CD4-positive, alpha-beta T cell (primary cell): ENCODE data around the gene WWOX. TPM values are rescaled to one million over a fixed set of nuclear protein-coding genes. Genes with fewer than 3 reads are reported as not detected.

Experiments
- ATAC-seq: fragments of 200-7000 bp; cut with Tn5 transposase; one replicate; pipeline ENCODE4 v1.10.0; 2022; ENCODE audit warnings: mild to moderate bottlenecking; ENCODE audit not compliant: poor library complexity
- CTCF ChIA-PET: fragments of 350-600 bp; sonication (Branson Sonifier 250); formaldehyde crosslinking; loops from one replicate; lab custom pipeline; 2021; ENCODE audit warnings: antibody characterized with exemption, inconsistent platforms; lab: Charles Lee
- POLR2A ChIA-PET: fragments of 350-600 bp; sonication (Branson Sonifier 250); formaldehyde crosslinking; loops from one replicate; lab custom pipeline; 2021; ENCODE audit warnings: antibody characterized with exemption, inconsistent platforms; lab: Charles Lee
- DNase-seq, 14 experiments: peaks; one replicate each; pipeline ENCODE4 v3.0.0-alpha.2; 2013 to 2020; ENCODE audit warnings: mixed read lengths in 2 of 14
- H3K27ac ChIP-seq, 2 donors: one replicate each; pipeline versions ENCODE4 v1.5.1 to v1.7.0; 2013; ENCODE audit warnings: low read length in 2 of 2, low read depth in 1 of 2, mild to moderate bottlenecking in 1 of 2
- H3K27me3 ChIP-seq, 2 experiments: 1 replicate in 1 of 2; 2 replicates in 1 of 2; pipeline versions ENCODE4 v1.6.1 to v1.7.0; 2013; ENCODE audit warnings: low read length in 2 of 2, control low read depth in 1 of 2, mild to moderate bottlenecking in 1 of 2, moderate library complexity in 1 of 2; ENCODE audit not compliant: insufficient read depth in 2 of 2, control insufficient read depth in 1 of 2
- H3K36me3 ChIP-seq: one replicate; pipeline ENCODE4 v1.6.1; 2013; ENCODE audit warnings: low read length, control low read depth; ENCODE audit not compliant: insufficient read depth
- H3K4me1 ChIP-seq: one replicate; pipeline ENCODE4 v1.6.1; 2013; ENCODE audit warnings: low read length, control low read depth; ENCODE audit not compliant: insufficient read depth
- H3K4me3 ChIP-seq: one replicate; pipeline ENCODE4 v1.5.1; 2013; ENCODE audit warnings: mild to moderate bottlenecking, low read length, moderate library complexity
- H3K9me3 ChIP-seq, 2 experiments: 1 replicate in 1 of 2; 2 replicates in 1 of 2; pipeline versions ENCODE4 v1.6.1 to v1.7.0; 2013; ENCODE audit warnings: low read length in 2 of 2, mild to moderate bottlenecking in 2 of 2, control low read depth in 1 of 2, moderate library complexity in 1 of 2; ENCODE audit not compliant: control insufficient read depth in 1 of 2, insufficient read depth in 1 of 2
- H3K27ac Mint-ChIP-seq: one replicate; pipeline ENCODE4 v1.8.0; 2020; ENCODE audit warnings: mixed read lengths
- H3K27me3 Mint-ChIP-seq: one replicate; pipeline ENCODE4 v1.8.0; 2021; ENCODE audit warnings: mixed read lengths
- H3K36me3 Mint-ChIP-seq: one replicate; pipeline ENCODE4 v1.8.0; 2021; ENCODE audit warnings: low read depth, mixed read lengths
- H3K4me1 Mint-ChIP-seq: one replicate; pipeline ENCODE4 v1.8.0; 2021; ENCODE audit warnings: low read depth, mixed read lengths
- H3K4me3 Mint-ChIP-seq: one replicate; pipeline ENCODE4 v1.8.0; 2020; ENCODE audit warnings: mild to moderate bottlenecking, mixed read lengths
- H3K9me3 Mint-ChIP-seq: one replicate; pipeline ENCODE4 v1.8.0; 2020; ENCODE audit warnings: mixed read lengths
- intact Hi-C, 2 experiments: fragments of 100-400 bp; cut with DNase I in 1 of 2; cut with micrococcal nuclease in 1 of 2; formaldehyde crosslinking; loops; one replicate each; pipeline versions ENCODE4 v1.15.1 to v1.9.0; 2023 to 2025; cut with DNase I, micrococcal nuclease
- total RNA-seq, 174 experiments: library from RNA in 2 of 174; stranded (reverse) in 2 of 174; gene quantifications; one replicate each; pipeline ENCODE4 v1.2.3 and lab custom pipeline; 2021 to 2026
- TF ChIP-seq, protein P1 (sequence below): fragments of 200-600 bp; IDR thresholded peaks from one replicate; pipeline ENCODE4 v1.8.0; 2022; ENCODE audit warnings: antibody characterized with exemption, mild to moderate bottlenecking

The WWOX gene
- total RNA-seq, 2 experiments from 2014 or later, result 19.3 to 21.7 TPM

DNA sequence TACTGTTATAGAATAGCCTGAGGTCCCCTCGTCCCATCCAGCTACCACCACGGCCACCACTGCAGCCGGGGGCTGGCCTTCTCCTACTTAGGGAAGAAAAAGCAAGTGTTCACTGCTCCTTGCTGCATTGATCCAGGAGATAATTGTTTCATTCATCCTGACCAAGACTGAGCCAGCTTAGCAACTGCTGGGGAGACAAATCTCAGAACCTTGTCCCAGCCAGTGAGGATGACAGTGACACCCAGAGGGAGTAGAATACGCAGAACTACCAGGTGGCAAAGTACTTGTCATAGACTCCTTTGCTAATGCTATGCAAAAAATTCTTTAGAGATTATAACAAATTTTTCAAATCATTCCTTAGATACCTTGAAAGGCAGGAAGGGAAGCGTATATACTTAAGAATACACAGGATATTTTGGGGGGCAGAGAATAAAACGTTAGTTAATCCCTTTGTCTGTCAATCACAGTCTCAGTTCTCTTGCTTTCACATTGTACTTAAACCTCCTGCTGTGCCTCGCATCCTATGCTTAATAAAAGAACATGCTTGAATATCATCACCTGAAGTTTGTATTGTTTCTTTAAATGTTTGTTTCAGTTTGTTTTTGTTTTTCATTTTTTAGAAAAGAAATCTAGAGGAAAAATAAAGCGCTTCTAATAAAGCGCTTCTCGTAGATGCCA is 1112.8 kb downstream of the WWOX start:
- Histone ChIP-seq H3K4me3 (no peak overlapping the region), H3K9me3 (no peaks in the 10 kb centered on the region), H3K4me1 (peaks cover 4% of the 10 kb centered on the region), H3K27me3 (no peaks in the 10 kb centered on the region), H3K36me3 (no peaks in the 10 kb centered on the region), H3K27ac (no peak overlapping the region)
- H3K27ac Mint-ChIP-seq, result no peak overlapping the region
- no peaks in the 10 kb centered on the region for H3K27me3 Mint-ChIP-seq
- TF ChIP-seq, protein P1, sequence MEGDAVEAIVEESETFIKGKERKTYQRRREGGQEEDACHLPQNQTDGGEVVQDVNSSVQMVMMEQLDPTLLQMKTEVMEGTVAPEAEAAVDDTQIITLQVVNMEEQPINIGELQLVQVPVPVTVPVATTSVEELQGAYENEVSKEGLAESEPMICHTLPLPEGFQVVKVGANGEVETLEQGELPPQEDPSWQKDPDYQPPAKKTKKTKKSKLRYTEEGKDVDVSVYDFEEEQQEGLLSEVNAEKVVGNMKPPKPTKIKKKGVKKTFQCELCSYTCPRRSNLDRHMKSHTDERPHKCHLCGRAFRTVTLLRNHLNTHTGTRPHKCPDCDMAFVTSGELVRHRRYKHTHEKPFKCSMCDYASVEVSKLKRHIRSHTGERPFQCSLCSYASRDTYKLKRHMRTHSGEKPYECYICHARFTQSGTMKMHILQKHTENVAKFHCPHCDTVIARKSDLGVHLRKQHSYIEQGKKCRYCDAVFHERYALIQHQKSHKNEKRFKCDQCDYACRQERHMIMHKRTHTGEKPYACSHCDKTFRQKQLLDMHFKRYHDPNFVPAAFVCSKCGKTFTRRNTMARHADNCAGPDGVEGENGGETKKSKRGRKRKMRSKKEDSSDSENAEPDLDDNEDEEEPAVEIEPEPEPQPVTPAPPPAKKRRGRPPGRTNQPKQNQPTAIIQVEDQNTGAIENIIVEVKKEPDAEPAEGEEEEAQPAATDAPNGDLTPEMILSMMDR, result no peak
- ChIA-PET CTCF (no interaction called here), POLR2A (no interaction called here)
- no peak overlapping the region for H3K4me3 Mint-ChIP-seq
- H3K9me3 Mint-ChIP-seq, result peaks cover 7% of the 10 kb centered on the region
- intact Hi-C loops, result no loop called here
- peaks cover 4% of the 10 kb centered on the region for H3K4me1 Mint-ChIP-seq
- peaks cover 7% of the 10 kb centered on the region for H3K36me3 Mint-ChIP-seq
- no peak for DNase-seq
- no peak for ATAC-seq

DNA sequence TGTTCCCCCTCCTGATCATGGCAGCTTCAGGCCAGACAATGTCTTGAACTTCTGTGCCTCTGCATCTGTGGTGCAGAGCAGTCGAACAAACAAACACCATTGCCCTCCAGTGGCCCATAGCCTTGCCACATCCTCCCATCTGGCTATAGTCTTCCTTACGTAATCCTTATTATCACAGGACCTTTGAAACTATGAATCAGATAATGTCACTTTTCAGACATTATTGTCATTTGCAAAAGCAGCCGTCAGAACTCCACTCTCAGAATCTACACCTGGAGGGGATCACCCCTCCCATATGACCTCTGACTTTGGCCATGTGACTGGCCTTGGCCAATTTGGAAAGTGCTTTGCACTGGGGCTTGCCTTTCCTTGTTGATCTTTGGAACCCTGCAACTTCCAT is 1113.8 kb downstream of the WWOX start:
- intact Hi-C loops, result no loop called here
- no peaks in the 10 kb centered on the region for H3K36me3 ChIP-seq
- Mint-ChIP-seq H3K27ac (no peak overlapping the region), H3K9me3 (peaks cover 7% of the 10 kb centered on the region), H3K4me3 (no peak overlapping the region), H3K36me3 (peaks cover 7% of the 10 kb centered on the region), H3K27me3 (no peaks in the 10 kb centered on the region), H3K4me1 (peaks cover 14% of the 10 kb centered on the region)
- TF ChIP-seq, protein P1, result no peak
- H3K27me3 ChIP-seq, result no peaks in the 10 kb centered on the region
- H3K4me1 ChIP-seq, result peaks cover 12% of the 10 kb centered on the region
- CTCF ChIA-PET, result no interaction called here
- ATAC-seq (no peak), DNase-seq (no peak)
- H3K4me3 ChIP-seq, result no peak overlapping the region
- no peak overlapping the region for H3K27ac ChIP-seq
- POLR2A ChIA-PET, result no interaction called here
- H3K9me3 ChIP-seq, result no peaks in the 10 kb centered on the region

DNA sequence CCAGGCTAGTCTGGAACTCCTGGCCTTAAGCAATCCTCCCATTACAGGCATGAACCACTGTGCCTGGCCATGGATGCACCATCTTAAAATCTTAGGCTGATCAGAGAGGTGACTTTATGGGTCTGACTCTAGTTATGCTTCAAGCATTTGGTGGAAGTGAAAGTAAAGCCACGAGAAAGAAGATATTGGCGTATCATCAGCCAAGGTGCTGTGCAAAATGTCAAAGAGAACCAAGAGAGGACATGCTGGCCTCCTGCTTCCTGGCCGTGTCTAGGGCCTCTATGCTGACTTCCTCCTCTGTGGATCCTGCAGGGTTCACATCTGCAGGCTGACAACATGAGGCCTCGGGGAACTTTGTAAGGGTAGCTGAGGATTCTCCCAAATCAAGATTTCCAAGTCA is 1115.8 kb downstream of the WWOX start:
- Mint-ChIP-seq H3K36me3 (peaks cover 7% of the 10 kb centered on the region), H3K27me3 (no peaks in the 10 kb centered on the region), H3K4me1 (peaks cover 17% of the 10 kb centered on the region), H3K27ac (no peak overlapping the region), H3K4me3 (no peak overlapping the region), H3K9me3 (peaks cover 7% of the 10 kb centered on the region)
- Histone ChIP-seq H3K4me3 (no peak overlapping the region), H3K9me3 (no peaks in the 10 kb centered on the region), H3K27ac (no peak overlapping the region), H3K36me3 (no peaks in the 10 kb centered on the region), H3K4me1 (peaks cover 15% of the 10 kb centered on the region), H3K27me3 (no peaks in the 10 kb centered on the region)
- TF ChIP-seq, protein P1, result no peak
- ChIA-PET POLR2A (no interaction called here), CTCF (no interaction called here)
- ATAC-seq, result no peak
- intact Hi-C loops, result no loop called here
- no peak for DNase-seq
